Right kidney (tissue), 1 donor: Measurements from ENCODE around the gene PHF21B.

ENCODE experiments used
- DNase-seq: peaks from one replicate; pipeline ENCODE4 v3.0.0-alpha.2; 2016

The PHF21B gene

DNA sequence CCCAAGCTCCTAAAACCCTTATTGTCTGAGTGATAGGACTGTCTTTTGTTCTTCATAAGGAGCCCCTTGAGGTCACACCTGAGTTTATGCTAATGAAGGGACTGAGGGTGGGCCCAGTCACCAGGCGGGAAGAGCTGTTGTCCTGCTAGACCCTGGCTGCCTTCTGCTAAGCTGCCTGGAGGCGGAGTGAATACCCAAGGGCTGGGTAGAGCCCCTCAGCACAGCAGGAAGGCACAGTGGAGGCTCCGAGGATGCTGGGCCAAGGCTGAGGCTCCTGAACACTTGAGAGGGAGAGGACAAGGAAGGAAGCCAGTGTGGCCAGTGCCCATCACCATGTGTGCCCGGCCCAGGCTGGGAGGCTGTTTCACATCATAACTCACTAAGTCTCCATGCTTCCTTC is 4.8 kb upstream of the PHF21B start:
- DNase-seq: no peak

DNA sequence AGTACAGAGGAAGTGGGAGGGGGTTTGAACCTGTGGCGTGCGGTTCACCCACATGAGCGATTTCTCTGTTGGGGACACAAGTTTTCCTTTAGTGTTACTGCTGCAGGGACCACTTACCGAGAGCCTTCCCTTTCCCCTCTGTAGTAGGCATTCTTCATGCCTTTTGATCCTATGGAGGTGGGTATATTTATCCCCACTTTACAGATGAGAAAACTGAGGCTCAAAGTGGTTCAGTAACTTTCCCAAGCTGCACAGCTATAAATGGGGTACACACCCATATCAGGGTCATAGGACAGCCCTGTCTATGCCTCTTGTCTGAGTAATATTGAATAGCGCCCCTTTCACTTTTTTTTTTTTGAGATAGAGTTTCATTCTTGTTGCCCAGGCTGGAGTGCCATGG is 3.3 kb upstream of the PHF21B start:
- no peak for DNase-seq

DNA sequence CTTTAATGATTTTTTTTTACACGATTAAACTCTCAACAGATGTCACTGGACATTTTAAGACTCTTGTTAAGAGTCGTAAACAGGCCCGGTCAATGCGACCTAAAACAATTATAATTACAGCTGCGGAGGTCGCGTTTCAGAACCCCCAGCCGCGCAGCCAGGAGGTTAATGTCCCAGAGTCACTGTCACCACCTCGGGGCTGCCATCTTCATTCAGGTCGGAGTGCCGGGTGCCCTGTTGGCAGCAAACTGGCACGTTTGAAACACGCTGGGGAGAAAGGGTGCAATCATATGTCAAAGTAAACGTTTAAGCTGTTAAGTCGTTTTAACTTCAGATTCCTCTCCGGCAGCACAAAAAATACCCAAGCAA is 711 bp upstream of the PHF21B start:
- DNase-seq: no peak

DNA sequence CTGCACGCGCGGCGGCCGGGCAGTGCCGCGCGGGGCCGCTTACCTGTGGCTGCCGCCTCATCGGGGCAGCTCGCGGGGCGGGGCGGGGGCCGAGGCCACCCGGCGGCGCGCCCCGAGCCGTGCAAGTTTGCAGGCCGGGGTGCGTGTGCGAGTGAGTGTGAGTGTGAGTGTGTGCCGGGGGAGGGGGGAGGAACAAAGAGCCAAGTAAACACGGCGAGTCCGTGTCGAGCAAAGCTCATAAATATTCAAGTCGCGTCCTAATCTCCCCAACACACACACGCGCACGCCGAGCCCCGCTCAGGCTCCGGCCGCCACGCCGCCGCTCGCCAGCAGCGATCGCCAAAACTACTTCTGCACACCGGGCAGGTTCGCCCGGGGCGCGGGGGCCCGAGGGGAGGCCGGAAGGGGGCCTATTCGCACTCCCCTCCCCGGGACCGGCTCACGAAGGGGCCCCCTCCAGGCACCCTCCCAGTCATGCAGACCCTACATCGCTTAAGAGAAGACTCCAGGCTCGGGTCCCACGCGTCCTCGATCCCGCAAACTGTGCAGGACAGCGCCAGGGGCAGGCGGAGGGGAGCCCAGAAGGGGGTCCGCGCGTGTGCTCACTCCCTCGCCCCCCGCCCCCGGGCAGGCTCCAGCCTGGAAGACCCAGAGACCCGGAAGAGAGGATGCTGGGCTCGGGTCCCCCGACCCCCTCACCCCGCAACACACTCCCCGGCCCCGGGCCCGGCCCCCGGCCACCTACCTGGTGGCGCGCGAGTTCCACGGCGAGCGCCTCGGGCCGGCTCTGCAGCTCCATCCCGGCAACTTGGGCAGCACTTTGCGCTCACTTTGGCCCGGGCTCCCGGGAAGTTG is 827 bp downstream of the PHF21B start:
- peak; percentile 72 for DNase-seq

DNA sequence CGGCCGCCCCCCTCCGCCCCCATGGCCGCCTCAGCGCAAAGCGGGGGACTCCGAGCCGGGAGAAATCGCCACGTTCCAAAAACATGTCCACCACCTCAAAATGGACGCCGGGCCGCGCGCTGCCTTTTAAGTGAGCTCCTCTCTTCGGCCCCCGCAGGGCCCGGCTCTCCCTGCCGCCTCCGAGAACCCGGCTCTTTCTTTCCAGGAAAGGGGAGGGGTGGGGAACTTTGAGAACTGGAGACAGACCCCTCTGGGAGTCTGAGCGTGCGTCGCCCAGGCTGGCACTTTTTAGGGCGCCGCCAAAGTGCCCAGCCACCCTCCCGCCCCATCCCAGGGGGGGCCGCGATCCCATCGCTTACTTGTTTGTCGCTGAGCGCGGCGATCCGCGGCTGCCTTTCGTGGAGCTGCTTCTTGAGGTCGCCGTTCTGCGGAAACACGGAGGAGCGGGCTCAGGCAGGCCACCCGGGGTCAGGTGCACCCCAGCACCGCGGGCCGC is 1.6 kb downstream of the PHF21B start:
- peak; percentile 56 for DNase-seq

DNA sequence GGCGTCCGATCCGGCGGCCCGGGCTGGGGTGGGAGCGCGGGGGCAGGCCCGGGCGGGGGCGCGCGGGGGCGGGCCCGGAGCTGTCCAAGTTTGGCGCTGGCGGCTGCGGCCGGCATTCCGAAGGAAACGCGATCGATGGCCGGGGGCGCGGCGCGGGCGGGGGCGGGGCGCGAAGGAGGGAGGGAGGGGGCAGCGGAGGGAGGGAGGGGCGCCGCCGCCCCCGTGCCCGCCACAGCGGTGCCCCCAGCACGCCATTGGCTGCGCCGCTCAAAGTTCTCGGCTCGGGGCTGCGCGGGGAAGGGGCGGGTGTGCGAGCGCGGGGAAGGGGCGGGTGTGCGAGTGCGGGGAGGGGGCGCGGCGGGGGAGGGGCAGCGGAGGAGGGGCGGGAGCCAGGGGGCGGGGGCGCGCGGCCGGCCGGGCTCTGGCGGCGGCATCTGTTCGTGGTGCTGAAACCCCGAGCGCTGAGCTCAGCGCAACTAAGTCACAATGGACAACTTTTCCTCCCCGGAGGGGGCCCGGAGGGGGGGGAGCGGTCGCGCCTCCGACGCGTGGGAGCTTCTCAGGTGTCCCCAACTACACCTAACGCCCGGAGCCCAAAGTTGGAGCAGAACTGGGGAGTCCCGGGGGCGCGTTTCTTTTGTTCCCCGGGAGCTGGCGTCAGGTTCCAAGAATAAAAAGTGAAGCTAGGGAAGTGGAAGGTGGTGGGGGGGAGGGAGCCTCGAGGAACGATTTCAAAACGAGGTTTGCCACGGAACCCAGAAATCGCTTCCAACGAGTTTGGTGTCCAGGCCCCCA is 2.2 kb downstream of the PHF21B start:
- peak; percentile 84 for DNase-seq

DNA sequence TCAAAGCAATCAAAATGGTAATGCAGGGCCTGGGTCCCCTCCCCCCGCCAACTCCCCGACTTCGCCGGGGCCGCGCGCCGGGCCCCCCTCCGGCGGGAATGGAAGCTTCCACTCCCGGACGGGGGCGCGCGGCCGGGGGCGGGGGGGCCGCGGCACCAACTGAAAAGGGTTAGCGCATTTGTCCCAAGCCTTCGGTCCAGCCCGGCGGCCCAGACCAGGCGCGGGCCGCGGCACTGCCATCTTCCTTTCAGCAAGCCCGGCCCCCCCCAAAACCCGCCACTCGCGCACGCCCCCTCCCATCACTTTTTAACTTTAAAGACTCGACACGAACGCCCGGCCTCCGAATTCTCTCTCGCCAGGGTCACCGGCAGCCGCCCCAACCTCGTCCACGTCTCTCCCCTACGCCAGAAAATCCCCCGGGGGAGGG is 2.8 kb downstream of the PHF21B start:
- peak; percentile 76 for DNase-seq

DNA sequence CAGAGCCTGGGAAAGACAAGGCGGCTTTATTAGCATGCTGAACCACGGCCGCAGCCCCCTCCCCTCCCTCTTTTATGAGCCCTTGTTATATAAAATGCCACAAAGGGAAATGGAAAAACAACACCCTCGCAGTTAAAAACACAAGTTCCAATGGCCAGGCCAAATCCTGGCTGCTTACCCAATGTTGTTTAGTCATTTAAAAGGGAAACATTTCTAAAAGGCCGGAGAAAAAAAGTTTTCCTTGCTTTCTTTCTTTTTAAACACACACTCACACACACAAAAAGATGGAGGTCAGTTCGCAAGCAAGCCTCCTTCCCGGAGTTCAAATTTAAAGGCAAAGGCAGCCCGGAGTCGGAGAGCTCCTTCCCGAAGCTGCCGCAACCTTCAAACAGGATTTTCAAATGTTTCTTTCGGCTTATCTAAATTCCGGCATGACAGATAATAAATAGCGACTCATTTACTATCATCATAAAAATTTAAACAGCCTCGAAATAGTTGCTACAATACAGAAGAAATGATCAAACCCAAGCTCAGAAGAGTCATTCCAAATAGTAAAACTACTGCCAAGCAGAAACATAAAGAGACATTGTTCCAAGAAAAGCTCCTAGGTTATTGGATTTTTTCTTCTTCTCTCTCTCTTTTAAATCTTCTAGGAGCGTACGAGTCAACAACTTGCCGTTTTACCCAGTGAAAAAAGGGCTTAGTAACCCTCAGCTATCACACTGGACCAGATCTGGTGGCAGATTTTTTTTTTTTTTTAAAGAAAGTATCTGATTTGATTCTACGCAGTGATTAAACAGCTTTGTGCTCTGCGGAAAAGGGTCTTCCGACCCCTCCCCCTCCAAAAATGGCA is 3.5 kb downstream of the PHF21B start:
- DNase-seq: peak; percentile 65

DNA sequence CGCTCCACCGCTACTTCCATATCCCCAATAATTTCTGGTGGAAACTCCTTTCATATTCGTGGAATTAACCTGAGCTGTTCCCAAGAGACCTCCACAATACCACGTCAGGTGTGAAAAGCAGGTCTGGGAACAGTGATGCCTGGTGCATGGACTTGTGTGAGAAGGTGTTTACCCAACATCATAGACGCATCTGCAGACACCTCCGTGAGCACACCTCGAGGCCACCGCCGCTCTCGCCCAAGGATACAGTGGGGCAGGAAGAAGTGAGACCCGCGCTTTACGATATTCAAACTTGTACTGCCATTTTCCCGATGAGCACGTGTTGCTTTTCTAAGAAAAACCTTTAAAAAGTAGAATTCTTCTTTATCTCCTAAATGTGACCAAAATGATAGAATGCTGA is 8.2 kb downstream of the PHF21B start:
- no peak for DNase-seq

DNA sequence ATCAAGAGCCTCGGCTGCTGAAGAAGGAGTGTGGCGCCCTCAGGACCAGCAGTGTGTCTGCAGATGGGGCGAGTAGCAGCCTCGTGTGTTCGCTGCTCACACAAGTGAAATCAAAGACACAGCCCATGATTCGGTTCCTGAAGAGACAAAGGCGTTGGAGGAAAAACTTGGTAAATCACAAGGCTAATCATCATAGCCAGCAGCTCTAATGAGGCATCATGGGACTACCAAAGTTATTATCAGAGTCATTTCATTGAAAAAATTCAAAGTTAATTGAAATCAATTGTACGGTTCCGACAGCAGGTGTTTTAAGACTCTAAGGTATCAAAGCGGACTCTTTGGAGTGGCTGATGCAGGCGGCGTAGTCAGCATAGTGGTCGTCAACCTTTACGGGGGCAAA is 9.5 kb downstream of the PHF21B start:
- no peak for DNase-seq

DNA sequence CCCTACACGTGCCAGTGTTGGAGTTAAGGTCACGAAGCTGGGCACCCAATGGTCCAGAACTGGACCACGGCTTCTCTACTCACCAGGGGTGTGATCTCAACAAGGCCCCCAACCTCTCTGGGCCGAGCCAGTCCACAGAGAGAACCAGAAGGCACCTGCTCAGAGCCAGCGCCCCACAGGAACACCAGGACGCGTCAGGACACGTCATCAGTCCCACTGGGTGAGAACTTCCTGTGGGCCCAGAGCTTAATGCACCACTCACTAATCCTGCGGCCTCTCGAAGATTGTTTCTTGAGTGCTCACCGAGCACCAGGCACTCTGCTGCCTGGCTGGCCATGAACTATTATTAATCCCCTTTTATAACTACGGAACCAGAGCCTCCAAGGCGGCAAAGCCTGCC is 10.1 kb downstream of the PHF21B start:
- no peak for DNase-seq

DNA sequence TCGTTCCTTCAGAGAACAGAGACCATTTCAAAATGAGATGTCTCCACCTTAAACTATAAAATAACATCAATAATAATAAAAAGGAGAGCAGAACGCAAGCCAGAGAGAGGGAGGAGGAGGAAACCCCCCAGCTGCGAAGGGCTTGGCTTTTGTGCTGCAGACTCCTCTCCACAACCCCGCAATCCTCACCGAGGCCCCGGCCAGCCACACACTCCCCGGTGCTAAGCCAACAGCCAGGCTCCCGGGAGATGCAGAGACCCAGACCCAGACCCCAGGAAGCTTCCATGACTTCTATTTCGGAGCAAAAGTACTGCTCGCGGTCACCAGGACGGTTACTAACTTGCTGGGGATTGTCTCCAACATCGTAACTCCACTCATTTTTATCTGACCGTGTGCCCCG is 10.6 kb downstream of the PHF21B start:
- no peak for DNase-seq

DNA sequence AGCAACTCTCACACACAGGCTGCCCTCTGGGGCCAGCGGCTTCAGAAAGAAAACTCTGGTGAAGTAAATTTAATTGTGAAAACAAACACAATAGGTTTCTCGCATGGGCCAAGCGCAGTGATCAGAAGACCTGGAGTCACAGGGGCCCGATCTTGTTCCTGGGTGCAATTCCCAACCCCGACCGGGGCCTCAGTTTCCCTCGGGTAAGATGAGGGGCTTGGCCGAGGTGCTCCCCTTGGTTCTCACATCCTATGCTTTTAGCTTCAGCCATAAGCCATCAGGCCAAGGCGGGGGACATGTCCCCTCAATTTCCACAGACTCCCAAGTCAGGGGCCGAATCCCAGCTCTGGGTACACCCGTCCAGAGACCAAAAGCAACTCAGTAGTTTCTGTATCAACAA is 11.5 kb downstream of the PHF21B start:
- DNase-seq: no peak

DNA sequence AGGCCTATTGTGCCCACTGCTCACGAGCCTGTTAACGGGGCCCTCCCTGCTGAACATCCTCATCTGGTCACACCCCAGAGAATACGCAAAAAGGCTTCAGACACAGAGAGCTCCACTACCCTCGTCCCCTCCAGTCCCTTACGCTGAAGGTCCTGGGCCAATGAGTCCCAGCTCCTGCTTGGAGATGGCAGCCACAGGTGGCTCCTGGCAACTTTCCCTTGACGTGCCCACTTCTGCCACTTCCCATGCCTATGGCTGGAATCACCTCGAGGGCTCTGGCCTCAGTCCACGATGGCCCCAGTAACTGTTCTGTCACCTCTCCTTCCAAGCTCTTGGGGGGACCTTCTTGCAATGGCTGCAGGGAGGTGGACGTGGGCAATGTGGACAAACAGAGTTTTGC is 12.7 kb downstream of the PHF21B start:
- DNase-seq: no peak

DNA sequence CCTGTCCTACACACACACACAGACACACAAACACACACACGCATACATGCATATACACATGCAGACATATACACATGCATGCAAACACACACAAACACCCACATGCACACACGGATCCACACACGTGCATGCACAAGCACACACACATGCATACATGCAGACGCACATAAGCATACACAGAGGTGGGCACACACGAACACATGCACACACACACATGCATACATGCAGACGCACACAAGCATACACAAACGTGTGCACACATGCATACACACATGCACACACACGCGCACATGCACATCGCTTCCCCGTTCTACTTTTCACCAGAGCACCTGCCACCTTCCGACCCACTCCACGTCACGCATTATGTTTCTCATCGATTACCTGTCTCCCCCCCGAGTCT is 13.2 kb downstream of the PHF21B start:
- DNase-seq: no peak

DNA sequence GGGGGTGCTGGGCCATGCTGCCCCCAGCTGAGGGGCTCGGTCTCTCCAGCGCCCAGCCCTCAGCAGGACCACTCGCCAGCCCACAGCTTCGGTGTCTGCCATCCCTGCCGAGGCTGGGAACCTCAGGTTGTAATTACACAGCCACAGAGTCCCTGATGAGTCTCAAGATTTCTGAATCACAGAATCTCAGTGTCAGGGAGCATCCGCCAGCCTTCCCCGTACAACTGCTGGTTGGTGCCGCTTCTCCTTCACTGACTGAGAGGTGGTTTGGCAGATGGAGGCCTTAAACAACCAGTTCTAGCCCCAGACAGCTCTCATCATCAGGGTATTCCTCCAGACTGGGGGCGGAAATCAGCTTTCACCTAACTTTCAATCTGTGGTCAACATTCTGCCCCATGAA is 13.7 kb downstream of the PHF21B start:
- DNase-seq: no peak

DNA sequence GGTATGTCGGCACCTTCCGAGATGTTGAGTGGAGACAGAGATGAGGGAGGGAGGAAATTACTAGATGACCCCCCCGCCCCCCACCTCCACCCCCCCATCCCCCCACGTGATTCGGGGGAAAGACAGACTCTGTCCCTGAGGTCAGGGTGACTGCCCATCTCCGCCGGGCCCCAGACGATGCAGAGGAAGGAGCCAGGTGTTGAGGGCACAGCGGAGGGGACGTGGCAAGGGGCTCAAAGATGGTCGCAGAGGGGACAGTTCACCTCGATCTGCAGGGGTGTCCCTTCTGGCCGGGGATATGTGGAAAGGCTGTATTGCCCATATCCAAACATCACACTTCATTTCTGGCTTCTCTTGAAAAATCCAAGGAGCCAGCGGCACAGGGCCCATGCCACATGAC is 14.1 kb downstream of the PHF21B start:
- DNase-seq: no peak

DNA sequence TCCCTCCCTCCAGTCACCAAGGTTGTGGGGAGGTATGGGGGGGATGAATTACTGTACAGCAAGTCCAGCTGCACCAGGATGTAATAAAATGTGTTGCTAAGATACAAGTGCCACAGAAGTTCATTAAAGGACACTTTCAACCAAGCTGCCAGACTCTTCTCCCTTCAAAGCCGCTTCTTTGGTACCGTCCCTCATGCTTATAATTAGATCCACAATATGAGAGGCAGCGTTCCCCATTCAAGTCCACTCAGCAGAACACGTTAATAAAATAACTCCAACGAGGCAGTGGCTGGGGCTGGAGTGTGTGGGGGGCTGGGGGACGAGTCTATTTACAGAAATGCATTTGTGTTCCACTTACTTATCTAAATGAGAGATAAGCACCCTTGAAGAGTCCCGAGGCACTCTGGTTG is 14.7 kb downstream of the PHF21B start:
- DNase-seq: no peak

DNA sequence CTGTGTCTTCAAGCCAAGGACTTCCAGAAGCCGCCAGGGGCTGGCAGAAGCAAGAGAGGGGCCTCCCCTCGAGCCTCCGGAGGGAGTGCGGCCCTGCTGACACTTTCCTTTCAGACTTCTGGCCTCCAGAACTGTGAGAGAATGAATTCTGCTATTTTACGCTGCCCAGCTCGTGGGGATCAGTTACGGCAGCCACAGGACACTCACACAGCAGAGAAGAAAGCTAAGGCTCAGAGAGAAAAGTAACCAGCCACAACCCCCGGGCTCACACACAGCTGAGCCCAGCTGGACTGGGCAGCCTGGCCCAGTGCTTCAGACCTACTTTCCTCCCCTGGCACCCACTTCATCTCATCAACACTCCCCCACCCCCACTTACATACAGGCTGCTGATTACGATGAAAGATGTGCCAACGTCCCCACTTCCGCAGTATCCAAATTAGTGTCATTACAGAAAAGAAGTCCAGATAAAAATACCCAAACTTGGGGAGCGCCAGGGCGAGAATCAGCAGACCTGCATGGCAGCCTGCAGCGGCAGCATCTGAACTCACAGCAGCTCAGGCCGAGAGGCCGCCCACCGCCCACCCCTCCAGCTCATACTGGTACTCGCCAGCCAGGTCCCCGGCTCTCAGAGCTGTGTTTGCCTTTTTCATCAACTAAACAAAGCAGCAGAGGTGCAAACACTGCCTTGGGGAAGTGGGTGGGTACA is 15.3 kb downstream of the PHF21B start:
- DNase-seq: no peak

DNA sequence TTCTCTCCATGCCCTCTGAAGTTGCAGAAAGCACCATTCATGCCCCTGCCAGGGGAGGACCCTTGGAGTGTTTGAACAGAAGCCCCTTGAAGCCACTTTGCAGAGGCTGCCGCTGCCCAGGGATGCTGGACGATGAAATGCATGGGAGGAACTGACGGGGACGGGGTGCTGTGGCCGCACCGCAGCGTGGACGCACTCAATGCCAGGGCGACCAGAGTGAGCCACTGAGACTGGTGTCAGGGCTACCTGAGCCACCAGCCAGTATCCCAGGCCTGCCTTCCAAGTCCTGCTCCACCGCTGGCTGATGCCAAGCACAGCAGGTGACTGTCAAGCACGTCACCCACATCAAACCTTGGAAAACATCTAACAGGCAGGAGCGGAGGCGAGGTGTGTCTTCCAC is 17.6 kb downstream of the PHF21B start:
- DNase-seq: no peak

DNA sequence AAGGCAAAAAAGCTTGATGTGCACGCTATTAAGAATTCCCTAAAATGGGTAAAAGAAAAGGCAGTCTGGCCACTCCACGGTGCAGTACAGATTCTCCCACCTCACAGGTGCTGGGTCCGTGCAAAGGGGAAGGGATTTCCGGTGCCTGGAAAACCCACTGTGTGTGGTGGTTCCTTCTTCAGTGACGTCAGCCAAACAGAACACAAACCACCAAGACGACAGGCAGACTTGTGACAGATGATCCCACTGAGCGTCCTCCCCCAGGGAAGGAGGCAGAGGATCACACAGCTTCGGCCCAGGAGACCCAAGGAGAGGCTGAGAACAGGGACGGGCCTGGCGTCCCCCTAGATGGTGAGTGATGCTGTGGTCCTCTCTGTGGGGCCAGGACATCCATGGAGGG is 18.6 kb downstream of the PHF21B start:
- no peak for DNase-seq

DNA sequence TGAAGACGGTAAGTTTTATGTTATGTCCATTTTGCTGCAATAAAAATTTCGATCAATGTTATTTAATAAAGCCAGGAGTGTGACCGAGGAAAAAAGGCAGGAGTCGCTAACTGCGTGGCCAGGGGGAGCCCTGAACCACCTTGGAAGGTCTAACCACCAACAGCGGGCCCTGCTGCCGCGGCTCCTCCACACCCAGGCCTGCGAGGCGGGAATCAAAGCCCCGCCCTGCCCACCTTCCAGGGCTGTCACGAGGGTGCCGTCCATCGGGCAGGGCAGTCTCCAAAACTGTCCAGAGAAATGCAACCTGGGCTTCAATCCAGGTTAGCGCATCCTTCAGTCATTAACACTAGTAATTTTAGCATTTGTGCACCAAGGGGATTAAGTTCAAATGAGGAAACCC is 19.0 kb downstream of the PHF21B start:
- no peak for DNase-seq
